Measurements from ENCODE around the gene KRTAP6-1. TPM values are rescaled to one million over a fixed set of nuclear protein-coding genes. Genes with fewer than 3 reads are reported as not detected.
A peak's percentile ranks its signal among the peaks of the same experiment; 100 is the strongest.

Gene KRTAP6-1
- polyA plus RNA-seq (2012; ENCODE audit: low read depth, missing spikeins), result not detected

GRCh38 chr21:30613836-30614235 is at the start of gene KRTAP6-1:
KRTAP6-1 (minus strand) TSS chr21:30613930; CDS start chr21:30613904, 26 bp downstream.
- TF ChIP-seq POLR2AphosphoS5 (IDR thresholded peaks at IDR 0.05; ENCODE audit: low read depth, low read length) (no peak), TAF1 (IDR thresholded peaks at IDR 0.05; ENCODE audit: low read depth, low read length) (no peak), PAX5 (IDR thresholded peaks at IDR 0.05; ENCODE audit: insufficient read depth, low read length, severe bottlenecking) (no peak), POLR2A (IDR thresholded peaks at IDR 0.05; ENCODE audit: low read depth, low read length) (no peak), SPI1 (IDR thresholded peaks at IDR 0.05; ENCODE audit: low read depth, low read length) (peak; percentile 14; the same call in 1 of the 2 replicates)
- no peak for DNase-seq (ENCODE audit: insufficient read length, low spot score)
- no peak for FAIRE-seq

GRCh38 chr21:30652891-30653290 is 39.2 kb upstream of the KRTAP6-1 start:
- DNase-seq (ENCODE audit: insufficient read length, low spot score) (no peak), FAIRE-seq (no peak)
- TF ChIP-seq POLR2A (IDR thresholded peaks at IDR 0.05; ENCODE audit: low read depth, low read length), result no peak
- TF ChIP-seq POU2F2 (IDR thresholded peaks at IDR 0.05; ENCODE audit: low read depth, low read length), result no peak
- no peak for TF ChIP-seq POLR2AphosphoS5 (IDR thresholded peaks at IDR 0.05; ENCODE audit: low read depth, low read length)
- TF ChIP-seq PAX5 (IDR thresholded peaks at IDR 0.05; ENCODE audit: insufficient read depth, low read length, severe bottlenecking), result no peak
- TF ChIP-seq TAF1 (IDR thresholded peaks at IDR 0.05; ENCODE audit: low read depth, low read length), result no peak
- no peak for TF ChIP-seq SPI1 (IDR thresholded peaks at IDR 0.05; ENCODE audit: low read depth, low read length)

- no peak for DNase-seq (ENCODE audit: insufficient read length, low spot score)
- TF ChIP-seq TAF1 (IDR thresholded peaks at IDR 0.05; ENCODE audit: low read depth, low read length) (no peak), POU2F2 (IDR thresholded peaks at IDR 0.05; ENCODE audit: low read depth, low read length) (no peak), POLR2AphosphoS5 (IDR thresholded peaks at IDR 0.05; ENCODE audit: low read depth, low read length) (no peak), PAX5 (IDR thresholded peaks at IDR 0.05; ENCODE audit: insufficient read depth, low read length, severe bottlenecking) (no peak), SPI1 (IDR thresholded peaks at IDR 0.05; ENCODE audit: low read depth, low read length) (no peak), POLR2A (IDR thresholded peaks at IDR 0.05; ENCODE audit: low read depth, low read length) (no peak)
- FAIRE-seq, result no peak
Observed at GRCh38 chr21:30646904-30647414, 33.2 kb upstream of the KRTAP6-1 start.

- TF ChIP-seq TAF1 (IDR thresholded peaks at IDR 0.05; ENCODE audit: low read depth, low read length) (no peak), PAX5 (IDR thresholded peaks at IDR 0.05; ENCODE audit: insufficient read depth, low read length, severe bottlenecking) (no peak), POU2F2 (IDR thresholded peaks at IDR 0.05; ENCODE audit: low read depth, low read length) (no peak), POLR2AphosphoS5 (IDR thresholded peaks at IDR 0.05; ENCODE audit: low read depth, low read length) (no peak), SPI1 (IDR thresholded peaks at IDR 0.05; ENCODE audit: low read depth, low read length) (no peak), POLR2A (IDR thresholded peaks at IDR 0.05; ENCODE audit: low read depth, low read length) (no peak)
- DNase-seq (ENCODE audit: insufficient read length, low spot score), result no peak
- no peak for FAIRE-seq
Observed at GRCh38 chr21:30642564-30642963, 28.8 kb upstream of the KRTAP6-1 start, which contains the start of gene KRTAP20-3. KRTAP20-3 (plus strand) TSS chr21:30642864.

- FAIRE-seq, result no peak
- DNase-seq (ENCODE audit: insufficient read length, low spot score), result no peak
- TF ChIP-seq POLR2AphosphoS5 (IDR thresholded peaks at IDR 0.05; ENCODE audit: low read depth, low read length) (no peak), POLR2A (IDR thresholded peaks at IDR 0.05; ENCODE audit: low read depth, low read length) (no peak), TAF1 (IDR thresholded peaks at IDR 0.05; ENCODE audit: low read depth, low read length) (no peak), SPI1 (IDR thresholded peaks at IDR 0.05; ENCODE audit: low read depth, low read length) (no peak), PAX5 (IDR thresholded peaks at IDR 0.05; ENCODE audit: insufficient read depth, low read length, severe bottlenecking) (no peak), POU2F2 (IDR thresholded peaks at IDR 0.05; ENCODE audit: low read depth, low read length) (no peak)
Observed at GRCh38 chr21:30638686-30639085, 25.0 kb upstream of the KRTAP6-1 start.

GRCh38 chr21:30634906-30635305 is 21.2 kb upstream of the KRTAP6-1 start, which contains the start of gene KRTAP20-2:
KRTAP20-2 (plus strand) TSS chr21:30635206; CDS start chr21:30635264, 58 bp downstream.
- no peak for TF ChIP-seq PAX5 (IDR thresholded peaks at IDR 0.05; ENCODE audit: insufficient read depth, low read length, severe bottlenecking)
- TF ChIP-seq POU2F2 (IDR thresholded peaks at IDR 0.05; ENCODE audit: low read depth, low read length), result no peak
- no peak for TF ChIP-seq POLR2A (IDR thresholded peaks at IDR 0.05; ENCODE audit: low read depth, low read length)
- TF ChIP-seq SPI1 (IDR thresholded peaks at IDR 0.05; ENCODE audit: low read depth, low read length), result no peak
- no peak for TF ChIP-seq POLR2AphosphoS5 (IDR thresholded peaks at IDR 0.05; ENCODE audit: low read depth, low read length)
- TF ChIP-seq TAF1 (IDR thresholded peaks at IDR 0.05; ENCODE audit: low read depth, low read length), result no peak
- DNase-seq (ENCODE audit: insufficient read length, low spot score), result no peak
- no peak for FAIRE-seq

GRCh38 chr21:30629200-30629599 is 15.5 kb upstream of the KRTAP6-1 start:
- FAIRE-seq (no peak), DNase-seq (ENCODE audit: insufficient read length, low spot score) (no peak)
- TF ChIP-seq POLR2AphosphoS5 (IDR thresholded peaks at IDR 0.05; ENCODE audit: low read depth, low read length), result no peak
- TF ChIP-seq TAF1 (IDR thresholded peaks at IDR 0.05; ENCODE audit: low read depth, low read length), result no peak
- TF ChIP-seq POLR2A (IDR thresholded peaks at IDR 0.05; ENCODE audit: low read depth, low read length), result no peak
- no peak for TF ChIP-seq POU2F2 (IDR thresholded peaks at IDR 0.05; ENCODE audit: low read depth, low read length)
- no peak for TF ChIP-seq PAX5 (IDR thresholded peaks at IDR 0.05; ENCODE audit: insufficient read depth, low read length, severe bottlenecking)
- no peak for TF ChIP-seq SPI1 (IDR thresholded peaks at IDR 0.05; ENCODE audit: low read depth, low read length)

GRCh38 chr21:30628109-30628508 is 14.4 kb upstream of the KRTAP6-1 start:
- no peak for TF ChIP-seq SPI1 (IDR thresholded peaks at IDR 0.05; ENCODE audit: low read depth, low read length)
- no peak for TF ChIP-seq POLR2AphosphoS5 (IDR thresholded peaks at IDR 0.05; ENCODE audit: low read depth, low read length)
- no peak for FAIRE-seq

GRCh38 chr21:30625449-30626165 is 11.9 kb upstream of the KRTAP6-1 start:
- DNase-seq (ENCODE audit: insufficient read length, low spot score) (no peak), FAIRE-seq (no peak)
- TF ChIP-seq TAF1 (IDR thresholded peaks at IDR 0.05; ENCODE audit: low read depth, low read length) (no peak), SPI1 (IDR thresholded peaks at IDR 0.05; ENCODE audit: low read depth, low read length) (no peak), POU2F2 (IDR thresholded peaks at IDR 0.05; ENCODE audit: low read depth, low read length) (no peak), POLR2A (IDR thresholded peaks at IDR 0.05; ENCODE audit: low read depth, low read length) (no peak), POLR2AphosphoS5 (IDR thresholded peaks at IDR 0.05; ENCODE audit: low read depth, low read length) (no peak), PAX5 (IDR thresholded peaks at IDR 0.05; ENCODE audit: insufficient read depth, low read length, severe bottlenecking) (no peak)

More at GRCh38 chr21:30628109-30628508, 14.4 kb upstream of the KRTAP6-1 start:
- no peak for DNase-seq (ENCODE audit: insufficient read length, low spot score)

All from GM12891 (cell line).